Hematopoietic multipotent progenitor cell treated with erythropoietin and hydrocortisone succinate and interleukin-3 and kit ligand, for 8 days (in vitro differentiated cells): ENCODE results near the gene RCOR3.

Experiments used
- DNase-seq: peaks from one replicate; pipeline ENCODE4 v3.0.0-alpha.2; 2015

Gene RCOR3

DNA sequence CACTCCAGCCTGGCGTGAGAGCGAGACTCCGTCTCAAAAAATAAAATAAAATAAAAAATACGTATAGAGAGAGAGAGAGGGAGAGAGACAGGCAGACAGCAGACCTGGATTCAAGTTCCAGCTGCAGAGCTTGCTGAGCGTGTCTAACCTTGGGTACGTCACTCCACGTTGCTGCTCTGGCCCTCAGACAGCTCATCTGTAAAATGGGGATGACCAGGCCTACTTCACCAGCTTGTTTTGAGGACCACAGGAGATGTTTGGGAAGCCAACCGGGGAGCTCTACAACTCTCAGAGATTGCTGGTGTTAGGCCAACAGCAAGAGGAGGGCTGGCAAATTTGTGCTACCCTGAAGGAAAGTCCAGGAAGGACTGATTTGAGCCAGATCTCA, 67.0 kb downstream of the RCOR3 start:
- no peak for DNase-seq

- DNase-seq: peak; percentile 55
Observed at GRCh38 chr1:211326528-211327345, 67.6 kb downstream of the RCOR3 start, which contains the start of gene TRAF5. TSS of gene TRAF5 (plus strand) at chr1:211326833. CDS start at chr1:211353240, 26,407 bp downstream.

- peak; percentile 64 for DNase-seq
Observed at GRCh38 chr1:211327346-211327921, 68.3 kb downstream of the RCOR3 start.

GRCh38 chr1:211328084-211328694, 69.0 kb downstream of the RCOR3 start:
- DNase-seq: no peak

GRCh38 chr1:211328866-211329475, 69.8 kb downstream of the RCOR3 start:
- no peak for DNase-seq

- no peak for DNase-seq
Observed at GRCh38 chr1:211329764-211330201, 70.6 kb downstream of the RCOR3 start.

- no peak for DNase-seq
Observed at GRCh38 chr1:211330282-211330936, 71.2 kb downstream of the RCOR3 start.

DNA sequence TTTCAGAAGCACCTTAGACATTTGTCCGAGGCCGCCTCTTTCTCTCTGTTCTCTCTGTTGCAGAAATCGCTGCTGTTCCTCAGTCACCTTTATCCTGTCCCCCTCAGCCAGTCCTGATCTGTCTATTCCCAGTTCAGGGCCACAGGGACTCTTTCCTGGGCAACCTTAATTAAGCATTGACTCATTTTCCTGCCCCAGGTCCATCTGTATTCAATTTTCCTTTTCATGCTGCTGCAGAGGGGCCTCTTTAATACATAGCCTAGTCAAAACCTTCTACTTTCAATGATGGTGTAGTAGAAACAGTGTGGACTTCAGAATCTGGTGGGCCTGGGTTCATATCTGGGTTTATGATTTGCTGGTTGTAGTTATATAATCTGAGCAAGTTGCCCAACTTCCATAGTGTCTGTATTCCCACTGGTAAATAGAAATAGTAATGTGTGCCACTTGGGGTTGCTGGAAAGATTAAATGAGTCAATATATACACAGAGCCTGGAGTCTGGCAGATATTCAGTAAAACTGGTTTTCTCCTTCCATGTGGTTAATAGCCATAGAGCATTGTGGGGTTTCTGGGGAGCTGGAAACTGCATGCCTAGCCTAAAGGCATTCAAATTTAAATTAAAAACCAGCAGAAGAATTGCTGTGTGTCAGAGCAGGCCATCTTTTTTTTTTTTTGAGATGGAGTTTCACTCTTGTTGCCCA, 72.0 kb downstream of the RCOR3 start:
- DNase-seq: no peak

- no peak for DNase-seq
Observed at GRCh38 chr1:211332036-211332616, 73.0 kb downstream of the RCOR3 start.

- DNase-seq: no peak
Observed at GRCh38 chr1:211332830-211333229, 73.7 kb downstream of the RCOR3 start.

- no peak for DNase-seq
Observed at GRCh38 chr1:211333906-211334305, 74.7 kb downstream of the RCOR3 start.

- DNase-seq: no peak
Observed at GRCh38 chr1:211334986-211335385, 75.8 kb downstream of the RCOR3 start.

DNA sequence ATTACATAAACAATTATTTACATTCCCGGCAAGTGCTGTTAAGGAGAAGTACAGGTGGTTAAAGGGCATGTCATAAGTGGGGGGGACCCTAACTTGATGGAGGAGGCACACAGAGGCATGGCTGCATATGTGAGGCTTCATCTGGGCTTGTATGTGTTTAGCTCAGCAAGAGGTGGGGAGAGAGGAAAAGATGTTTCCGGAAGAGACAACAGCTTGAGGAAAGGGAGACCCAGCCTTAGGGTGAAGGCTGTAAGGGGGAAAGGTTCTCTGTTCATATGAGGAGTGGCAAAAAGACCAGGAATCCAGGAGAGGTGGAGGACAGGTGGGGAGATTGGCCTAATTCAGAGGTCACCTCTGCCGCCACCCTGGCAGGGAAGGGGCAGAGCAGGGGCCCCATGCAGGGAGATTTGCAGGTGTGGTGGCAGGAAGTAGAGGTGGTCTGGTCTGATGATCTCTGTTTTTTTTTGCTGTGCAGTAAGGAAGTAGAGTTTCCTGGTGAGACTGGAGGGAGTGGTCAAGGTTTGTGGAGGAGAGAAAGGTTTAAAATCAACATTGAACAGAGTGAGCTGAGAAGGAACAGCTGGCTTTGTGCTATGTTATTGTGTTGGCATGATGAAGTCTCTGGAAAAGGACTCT, 76.5 kb downstream of the RCOR3 start:
- DNase-seq: no peak

- no peak for DNase-seq
Observed at GRCh38 chr1:211336161-211336560, 77.0 kb downstream of the RCOR3 start.

- DNase-seq: no peak
Observed at GRCh38 chr1:211336775-211337174, 77.6 kb downstream of the RCOR3 start.

DNA sequence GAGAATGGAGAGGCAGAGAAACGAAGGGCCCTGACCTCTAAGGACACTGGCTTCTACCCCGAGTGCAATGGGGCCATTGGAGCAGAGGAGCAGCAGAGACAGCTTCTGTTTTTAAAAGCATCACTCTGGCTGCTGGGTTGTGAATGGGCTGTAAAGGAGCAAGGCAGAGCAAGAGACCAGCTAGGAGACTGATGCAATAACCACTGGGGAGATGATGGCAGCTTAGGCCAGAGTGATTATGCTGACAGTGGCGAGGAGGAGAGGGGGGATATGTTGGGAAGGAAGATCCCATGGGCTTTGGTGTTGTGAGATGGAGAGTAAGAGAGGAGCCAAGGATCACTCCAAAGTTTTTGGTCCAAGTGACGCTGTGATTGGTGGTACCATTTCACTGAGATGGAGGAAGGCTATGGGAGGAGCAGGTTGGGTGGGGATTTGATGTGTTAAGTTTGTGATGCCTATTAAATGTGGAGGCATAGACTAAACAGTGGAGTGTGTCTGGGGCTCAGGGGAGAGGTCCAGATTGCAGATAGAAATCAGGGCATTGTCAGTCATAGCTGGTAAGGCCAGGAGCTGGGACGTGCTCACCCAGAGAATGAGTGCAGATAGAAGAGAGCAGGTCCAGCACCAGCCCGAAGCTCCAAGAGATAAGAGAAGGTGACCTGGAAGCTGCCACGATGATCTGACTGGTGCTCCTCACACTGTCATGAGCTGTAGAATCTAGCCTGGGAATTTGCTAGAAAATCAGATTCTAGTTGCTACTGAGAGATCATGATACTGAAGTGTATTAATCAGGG, 78.5 kb downstream of the RCOR3 start:
- no peak for DNase-seq

DNA sequence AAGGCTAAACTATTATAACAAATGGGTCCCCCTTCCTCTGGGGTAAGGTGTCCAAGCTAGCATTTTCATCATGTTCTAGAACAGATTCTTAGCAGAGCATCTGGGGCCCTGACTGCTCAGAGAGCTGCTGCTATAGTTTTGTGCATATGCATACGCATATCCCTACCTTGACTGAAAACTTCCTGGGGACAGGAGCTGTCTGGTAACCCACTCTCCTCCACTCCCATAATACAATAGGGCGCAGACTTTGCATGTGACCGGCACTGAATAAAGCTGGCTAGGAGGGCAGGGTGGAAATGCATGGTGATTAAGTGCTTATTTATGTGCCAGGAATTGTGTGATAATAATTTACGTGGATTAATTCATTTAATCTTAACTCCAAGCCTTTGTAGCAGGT, 79.1 kb downstream of the RCOR3 start:
- no peak for DNase-seq

GRCh38 chr1:211339631-211340041, 80.5 kb downstream of the RCOR3 start:
- no peak for DNase-seq

- no peak for DNase-seq
Observed at GRCh38 chr1:211340622-211341507, 81.7 kb downstream of the RCOR3 start.

DNA sequence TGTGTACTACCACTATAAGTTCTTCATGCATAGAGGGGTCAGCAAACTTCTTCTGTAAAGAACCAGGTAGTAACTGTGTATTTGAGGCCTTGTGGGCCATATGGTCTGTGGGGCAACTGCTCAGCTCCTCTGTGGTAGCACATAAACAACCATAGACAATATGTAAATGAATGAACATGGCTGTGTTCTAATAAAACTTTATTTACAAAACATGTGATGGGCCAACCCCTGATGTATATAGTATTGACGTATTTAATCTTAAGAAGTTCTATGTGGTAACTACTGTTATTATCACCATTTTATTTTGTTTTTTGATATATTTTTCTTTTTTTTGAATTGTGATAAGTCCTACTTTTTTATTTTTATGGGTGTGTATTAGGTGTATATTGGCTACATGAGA, 82.8 kb downstream of the RCOR3 start:
- no peak for DNase-seq
